B cell (primary cell): ENCODE data around the gene USP37. TPM values are rescaled to one million over a fixed set of nuclear protein-coding genes. Genes with fewer than 3 reads are reported as not detected.

ENCODE experiments used
- ATAC-seq: fragments of 200-7000 bp; cut with Tn5 transposase; one replicate; pipeline ENCODE4 v1.10.0; 2021; ENCODE audit warnings: low read depth, mild to moderate bottlenecking, moderate number of reproducible peaks, moderate library complexity
- CTCF ChIA-PET: fragments of 350-600 bp; sonication (Branson Sonifier 250); formaldehyde crosslinking; loops from one replicate; lab custom pipeline; 2021; ENCODE audit warnings: antibody characterized with exemption, inconsistent platforms; lab: Charles Lee
- POLR2A ChIA-PET: fragments of 350-600 bp; sonication (Branson Sonifier 250); formaldehyde crosslinking; loops from one replicate; lab custom pipeline; 2021; ENCODE audit warnings: antibody characterized with exemption; lab: Charles Lee
- DNase-seq: peaks from one replicate; pipeline ENCODE4 v3.0.0; 2013
- H2AFZ ChIP-seq: 2 replicates; pipeline ENCODE4 v1.6.1; 2012; ENCODE audit warnings: mild to moderate bottlenecking, low read depth, low read length; ENCODE audit not compliant: insufficient read depth, poor library complexity, severe bottlenecking
- H3K27ac ChIP-seq, 2 donors: 1 replicate in 1 of 2; 2 replicates in 1 of 2; pipeline ENCODE4 v1.5.1; 2012 to 2013; ENCODE audit warnings: low read length in 2 of 2, mild to moderate bottlenecking in 2 of 2, moderate library complexity in 1 of 2
- H3K27me3 ChIP-seq, 4 experiments: fragments of 200-600 bp in 1 of 4; sonication (generic) in 1 of 4; replicated peaks in 1 of 4; 1 replicate in 2 of 4; 2 replicates in 2 of 4; pipeline versions ENCODE4 v1.6.1 to v1.7.0; 2013 to 2016; ENCODE audit warnings: low read length in 3 of 4, mild to moderate bottlenecking in 2 of 4, mixed read lengths in 1 of 4, moderate library complexity in 1 of 4; ENCODE audit not compliant: insufficient read depth in 4 of 4, control insufficient read depth in 3 of 4; ENCODE audit errors: control extremely low read depth in 1 of 4
- H3K36me3 ChIP-seq, 2 experiments: replicated peaks in 1 of 2; 1 replicate in 1 of 2; 2 replicates in 1 of 2; pipeline versions ENCODE4 v1.6.1 to v1.7.1; 2013; ENCODE audit warnings: low read length in 1 of 2; ENCODE audit not compliant: insufficient read depth in 2 of 2, control insufficient read depth in 1 of 2; ENCODE audit errors: control extremely low read depth in 1 of 2, extremely low read depth in 1 of 2
- H3K4me1 ChIP-seq, 2 donors: fragments of 200-600 bp in 1 of 2; sonication (generic) in 1 of 2; 1 replicate in 1 of 2; 2 replicates in 1 of 2; pipeline versions ENCODE4 v1.5.1 to v1.6.1; 2013 to 2017; ENCODE audit warnings: low read length in 2 of 2; ENCODE audit not compliant: control insufficient read depth in 2 of 2, insufficient read depth in 2 of 2
- H3K4me2 ChIP-seq: replicated peaks from 2 replicates; pipeline ENCODE3; 2012; ENCODE audit warnings: mild to moderate bottlenecking, low read depth, low read length; ENCODE audit not compliant: poor library complexity, severe bottlenecking
- H3K4me3 ChIP-seq, 5 experiments: fragments of 200-600 bp in 1 of 5; sonication (generic) in 1 of 5; 1 replicate in 3 of 5; 2 replicates in 2 of 5; pipeline versions ENCODE4 v1.5.1 to v1.7.0; 2011 to 2016; ENCODE audit warnings: low read length in 4 of 5, mild to moderate bottlenecking in 4 of 5, low read depth in 2 of 5, control low read depth in 1 of 5, moderate library complexity in 1 of 5; ENCODE audit not compliant: insufficient read depth in 1 of 5; ENCODE audit errors: control extremely low read depth in 1 of 5, extremely low read depth in 1 of 5
- H3K79me2 ChIP-seq: fragments of 200-600 bp; sonication (generic); one replicate; pipeline ENCODE4 v1.6.0; 2016; ENCODE audit warnings: low read length; ENCODE audit not compliant: control insufficient read depth, insufficient read depth
- H3K9ac ChIP-seq: fragments of 200-600 bp; sonication (generic); 2 replicates; pipeline ENCODE4 v1.6.1; 2017; ENCODE audit warnings: mild to moderate bottlenecking, low read length, moderate library complexity
- H3K9me3 ChIP-seq, 3 donors: one replicate each; pipeline versions ENCODE4 v1.6.1 to v1.7.1; 2013; ENCODE audit warnings: low read length in 2 of 3; ENCODE audit not compliant: control insufficient read depth in 2 of 3, insufficient read depth in 1 of 3; ENCODE audit errors: control extremely low read depth in 1 of 3
- H4K20me1 ChIP-seq: 2 replicates; pipeline ENCODE4 v1.6.0; 2012; ENCODE audit warnings: mild to moderate bottlenecking, low read length; ENCODE audit not compliant: insufficient read depth, control insufficient read depth, poor library complexity, severe bottlenecking
- H3K27ac Mint-ChIP-seq: one replicate; pipeline ENCODE4 v1.8.0; 2021; ENCODE audit warnings: mixed read lengths
- H3K27me3 Mint-ChIP-seq: one replicate; pipeline ENCODE4 v1.8.0; 2021; ENCODE audit warnings: mixed read lengths
- H3K4me1 Mint-ChIP-seq: one replicate; pipeline ENCODE4 v1.8.0; 2021; ENCODE audit warnings: mixed read lengths
- H3K4me3 Mint-ChIP-seq: one replicate; pipeline ENCODE4 v1.8.0; 2021; ENCODE audit warnings: mixed read lengths
- H3K9me3 Mint-ChIP-seq: one replicate; pipeline ENCODE4 v1.8.0; 2022; ENCODE audit warnings: mixed read lengths; ENCODE audit not compliant: insufficient read depth
- CTCF ChIP-seq: fragments of 200-600 bp; IDR thresholded peaks from one replicate; pipeline ENCODE4 v1.8.0; 2022; ENCODE audit warnings: antibody characterized with exemption, mild to moderate bottlenecking
- EZH2 ChIP-seq: IDR thresholded peaks from 2 replicates; pipeline ENCODE4 v1.6.1; 2012; ENCODE audit warnings: borderline replicate concordance, low read depth, mild to moderate bottlenecking, moderate library complexity, low read length; ENCODE audit not compliant: insufficient read depth, poor library complexity, severe bottlenecking
- WGBS: methylation state at CpG from one replicate; pipeline ENCODE4 v1.1.5; 2013; ENCODE audit warnings: missing lambda C conversion rate; ENCODE audit not compliant: insufficient coverage; 5-methylcytosine and 5-hydroxymethylcytosine counted together
- intact Hi-C: fragments of 100-400 bp; cut with micrococcal nuclease; formaldehyde crosslinking; loops from one replicate; pipeline ENCODE4 v1.10.0; 2022
- polyA plus RNA-seq: library from polyadenylated mRNA; depleted of rRNA; stranded (reverse); fragments of >200 nt; gene quantifications from 2 replicates; pipeline ENCODE4 v1.2.3, GENCODE V29; 2012
- total RNA-seq, 2 donors: library from RNA; stranded (reverse); fragments of 120-200 nt in 1 of 2; gene quantifications; 1 replicate in 1 of 2; 2 replicates in 1 of 2; pipeline versions ENCODE4 v1.2.3 to v1.2.4, GENCODE V29; 2013 to 2022

Gene USP37
- total and polyA plus RNA-seq, 2 donors (not counting 1 experiment from before 2014, with no cell fraction given): 3.1 to 29.0 TPM

GRCh38 chr2:218471036-218471435 lies 97.1 kb downstream of the USP37 start:
- ATAC-seq: peak; percentile 36
- Histone ChIP-seq H3K79me2 (no peaks in the 10 kb centered on the region), H3K4me1 (peaks cover 26 to 28% of the 10 kb centered on the region in 2 donors), H3K27me3 (no peaks in the 10 kb centered on the region), H2AFZ (peak overlapping the region; percentile 57), H3K9me3 (no peaks in the 10 kb centered on the region), H3K9ac (peak overlapping the region; percentile 5), H3K36me3 (peaks cover 2 to 8% of the 10 kb centered on the region in 2 experiments), H3K4me3 (no peak overlapping the region), H4K20me1 (no peaks in the 10 kb centered on the region), H3K27ac (peak overlapping the region; percentile 63 to 67), H3K4me2 (peak overlapping the region; percentile 46)
- intact Hi-C loops: no loop called here
- ChIA-PET CTCF (interaction anchor here (0.6 to 1.1 kb wide), 4 partner anchors 9 to 47 kb away, joined by 3 to 4 read pairs (median 3); no protein-coding TSS in a partner anchor), POLR2A (no interaction called here)
- Mint-ChIP-seq H3K9me3 (no peaks in the 10 kb centered on the region), H3K4me1 (peaks cover 34% of the 10 kb centered on the region), H3K4me3 (peak overlapping the region; percentile 36), H3K27ac (peak overlapping the region; percentile 93), H3K27me3 (no peaks in the 10 kb centered on the region)
- peak; percentile 53 for DNase-seq
- WGBS: 39% methylated on average over 2 of the region's 2 CpGs
- no peak for TF ChIP-seq CTCF
- no peak for TF ChIP-seq EZH2

DNA sequence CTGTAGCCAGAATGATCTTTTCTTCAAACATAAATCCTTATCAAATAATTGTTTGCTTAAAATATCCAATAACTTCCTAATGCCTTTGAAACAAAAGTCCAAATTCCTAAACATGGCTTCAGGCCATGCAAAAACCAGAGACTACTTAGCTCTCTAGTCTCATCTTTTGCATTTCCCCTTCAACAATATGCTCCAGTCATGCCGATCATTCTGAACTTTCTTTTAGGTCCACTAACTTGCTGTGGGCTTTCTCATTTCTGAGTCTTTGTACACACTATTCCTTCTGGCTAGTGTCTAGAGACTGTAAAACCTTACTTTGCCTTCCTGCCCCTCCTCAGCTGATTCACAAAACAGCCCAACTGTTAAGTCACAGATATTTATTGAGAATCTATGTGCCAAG lies 97.7 kb downstream of the USP37 start:
- POLR2A ChIA-PET: no interaction called here
- H3K4me2 ChIP-seq: peak overlapping the region; percentile 46
- intact Hi-C loops: no loop called here
- H3K27ac ChIP-seq: peak overlapping the region; percentile 63 to 67
- H3K27me3 ChIP-seq: no peaks in the 10 kb centered on the region
- Mint-ChIP-seq H3K27me3 (no peaks in the 10 kb centered on the region), H3K4me1 (peaks cover 34% of the 10 kb centered on the region), H3K27ac (peak overlapping the region; percentile 93), H3K9me3 (no peaks in the 10 kb centered on the region), H3K4me3 (peak overlapping the region; percentile 18)
- H3K9me3 ChIP-seq: no peaks in the 10 kb centered on the region
- TF ChIP-seq EZH2 (no peak), CTCF (no peak)
- WGBS: 0% methylated on average over 1 of the region's 1 CpG
- H3K4me3 ChIP-seq: no peak overlapping the region
- no peaks in the 10 kb centered on the region for H3K79me2 ChIP-seq
- H4K20me1 ChIP-seq: no peaks in the 10 kb centered on the region
- no peak for ATAC-seq
- peak overlapping the region; percentile 5 for H3K9ac ChIP-seq
- H3K36me3 ChIP-seq: peaks cover 2 to 8% of the 10 kb centered on the region in 2 experiments
- H3K4me1 ChIP-seq: peaks cover 26 to 28% of the 10 kb centered on the region in 2 donors
- DNase-seq: peak; percentile 34
- H2AFZ ChIP-seq: peak overlapping the region; percentile 57
- CTCF ChIA-PET: interaction anchor here (0.6 kb wide), 1 partner anchor 8 kb away, joined by 4 read pairs; no protein-coding TSS in a partner anchor
